Measurements from ENCODE around the gene INTS7.

The INTS7 gene

DNA sequence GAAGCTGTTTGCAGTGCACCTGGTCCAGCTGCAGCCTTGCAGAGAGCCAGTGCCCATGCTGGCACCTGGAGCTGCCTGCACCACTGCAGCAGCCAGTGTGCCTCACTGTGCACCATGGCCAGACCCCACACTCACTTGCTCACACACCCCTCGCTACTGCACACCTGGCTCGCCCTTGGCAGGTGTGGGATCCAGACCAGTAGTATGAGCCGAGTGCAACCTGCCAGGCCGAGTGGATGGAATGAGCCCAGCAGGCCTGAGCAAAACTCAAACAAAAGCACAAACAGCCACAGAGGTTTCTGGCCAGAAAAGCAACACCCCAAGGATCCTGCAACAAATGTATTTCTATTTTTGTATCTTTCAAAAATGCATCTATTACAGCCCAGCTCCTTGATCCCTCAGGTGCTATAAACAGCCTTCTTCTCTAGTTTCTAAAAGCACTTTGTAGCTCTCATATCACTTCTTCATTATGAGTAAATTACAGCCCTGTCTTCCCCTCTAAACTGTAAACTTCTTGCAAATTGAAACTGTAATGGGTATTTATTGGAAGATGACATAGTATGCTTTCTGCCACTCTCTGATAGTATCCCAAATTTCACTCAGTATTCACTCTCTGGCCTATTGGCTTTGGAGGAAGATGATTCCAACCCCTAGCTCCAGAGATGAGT lies 132.6 kb downstream of the INTS7 start:
- TF ChIP-seq TAF1 (IDR thresholded peaks at IDR 0.05; ENCODE audit: low read depth) (no peak), CEBPB (IDR thresholded peaks at IDR 0.05) (no peak), CREB1 (IDR thresholded peaks at IDR 0.05; ENCODE audit: low read depth) (no peak), FOXM1 (IDR thresholded peaks at IDR 0.05; ENCODE audit: borderline replicate concordance, low read depth) (no peak), YY1 (IDR thresholded peaks at IDR 0.05; ENCODE audit: low read depth) (no peak)
- TF ChIP-seq, protein P1, sequence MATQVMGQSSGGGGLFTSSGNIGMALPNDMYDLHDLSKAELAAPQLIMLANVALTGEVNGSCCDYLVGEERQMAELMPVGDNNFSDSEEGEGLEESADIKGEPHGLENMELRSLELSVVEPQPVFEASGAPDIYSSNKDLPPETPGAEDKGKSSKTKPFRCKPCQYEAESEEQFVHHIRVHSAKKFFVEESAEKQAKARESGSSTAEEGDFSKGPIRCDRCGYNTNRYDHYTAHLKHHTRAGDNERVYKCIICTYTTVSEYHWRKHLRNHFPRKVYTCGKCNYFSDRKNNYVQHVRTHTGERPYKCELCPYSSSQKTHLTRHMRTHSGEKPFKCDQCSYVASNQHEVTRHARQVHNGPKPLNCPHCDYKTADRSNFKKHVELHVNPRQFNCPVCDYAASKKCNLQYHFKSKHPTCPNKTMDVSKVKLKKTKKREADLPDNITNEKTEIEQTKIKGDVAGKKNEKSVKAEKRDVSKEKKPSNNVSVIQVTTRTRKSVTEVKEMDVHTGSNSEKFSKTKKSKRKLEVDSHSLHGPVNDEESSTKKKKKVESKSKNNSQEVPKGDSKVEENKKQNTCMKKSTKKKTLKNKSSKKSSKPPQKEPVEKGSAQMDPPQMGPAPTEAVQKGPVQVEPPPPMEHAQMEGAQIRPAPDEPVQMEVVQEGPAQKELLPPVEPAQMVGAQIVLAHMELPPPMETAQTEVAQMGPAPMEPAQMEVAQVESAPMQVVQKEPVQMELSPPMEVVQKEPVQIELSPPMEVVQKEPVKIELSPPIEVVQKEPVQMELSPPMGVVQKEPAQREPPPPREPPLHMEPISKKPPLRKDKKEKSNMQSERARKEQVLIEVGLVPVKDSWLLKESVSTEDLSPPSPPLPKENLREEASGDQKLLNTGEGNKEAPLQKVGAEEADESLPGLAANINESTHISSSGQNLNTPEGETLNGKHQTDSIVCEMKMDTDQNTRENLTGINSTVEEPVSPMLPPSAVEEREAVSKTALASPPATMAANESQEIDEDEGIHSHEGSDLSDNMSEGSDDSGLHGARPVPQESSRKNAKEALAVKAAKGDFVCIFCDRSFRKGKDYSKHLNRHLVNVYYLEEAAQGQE (IDR thresholded peaks at IDR 0.05; ENCODE audit: low read depth): no peak

DNA sequence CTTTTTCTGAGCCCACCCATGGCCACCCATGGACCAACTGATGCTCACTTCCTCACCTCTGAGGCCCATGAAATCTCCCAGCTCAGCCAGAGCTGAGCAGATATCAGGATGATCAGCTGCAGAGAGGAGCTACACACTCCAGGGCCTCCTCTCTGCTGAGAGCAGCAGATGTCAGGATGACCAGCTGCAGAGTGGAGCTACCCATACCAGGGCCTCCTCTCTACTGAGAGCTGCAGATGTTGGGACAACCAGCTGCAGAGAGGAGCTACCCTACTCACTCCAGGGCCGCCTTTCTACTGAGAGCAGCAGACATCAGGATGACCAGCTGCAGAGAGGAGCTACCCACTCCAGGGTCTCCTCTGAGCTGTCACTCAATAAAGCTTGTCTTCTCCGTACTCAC lies 133.4 kb downstream of the INTS7 start:
- TF ChIP-seq NFIC (IDR thresholded peaks at IDR 0.05): no peak

DNA sequence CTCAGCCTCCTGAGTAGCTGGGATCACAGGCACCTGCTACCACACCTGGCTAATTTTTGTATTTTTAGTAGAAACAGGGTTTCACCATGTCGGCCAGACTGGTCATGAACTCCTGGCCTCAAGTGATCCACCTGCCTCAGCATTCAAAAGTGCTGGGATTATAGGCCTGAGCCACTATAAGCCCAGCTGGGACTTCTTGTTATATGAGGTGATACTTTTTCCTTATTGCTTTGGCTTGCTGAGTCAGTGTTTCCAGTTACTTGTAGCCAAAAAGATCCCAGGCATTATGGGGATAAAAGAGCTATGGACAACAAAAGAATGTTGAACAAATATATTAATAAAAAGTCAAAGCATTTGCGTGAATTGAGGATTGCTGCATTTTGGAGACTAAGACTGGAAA lies 134.9 kb downstream of the INTS7 start:
- TF ChIP-seq EP300 (IDR thresholded peaks at IDR 0.05; ENCODE audit: borderline replicate concordance): no peak
- no peak for TF ChIP-seq ZBTB7A (IDR thresholded peaks at IDR 0.05; ENCODE audit: low read depth)
- TF ChIP-seq YY1 (IDR thresholded peaks at IDR 0.05; ENCODE audit: low read depth): no peak
- TF ChIP-seq, protein P2, sequence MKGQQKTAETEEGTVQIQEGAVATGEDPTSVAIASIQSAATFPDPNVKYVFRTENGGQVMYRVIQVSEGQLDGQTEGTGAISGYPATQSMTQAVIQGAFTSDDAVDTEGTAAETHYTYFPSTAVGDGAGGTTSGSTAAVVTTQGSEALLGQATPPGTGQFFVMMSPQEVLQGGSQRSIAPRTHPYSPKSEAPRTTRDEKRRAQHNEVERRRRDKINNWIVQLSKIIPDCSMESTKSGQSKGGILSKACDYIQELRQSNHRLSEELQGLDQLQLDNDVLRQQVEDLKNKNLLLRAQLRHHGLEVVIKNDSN (IDR thresholded peaks at IDR 0.05): no peak
- TF ChIP-seq, protein P3, sequence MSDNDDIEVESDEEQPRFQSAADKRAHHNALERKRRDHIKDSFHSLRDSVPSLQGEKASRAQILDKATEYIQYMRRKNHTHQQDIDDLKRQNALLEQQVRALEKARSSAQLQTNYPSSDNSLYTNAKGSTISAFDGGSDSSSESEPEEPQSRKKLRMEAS (IDR thresholded peaks at IDR 0.05): no peak
- TF ChIP-seq CREB1 (IDR thresholded peaks at IDR 0.05; ENCODE audit: low read depth): no peak
- TF ChIP-seq TEAD4 (IDR thresholded peaks at IDR 0.05): no peak
- TF ChIP-seq RAD21 (IDR thresholded peaks at IDR 0.05; ENCODE audit: low read depth): no peak
- TF ChIP-seq TAF1 (IDR thresholded peaks at IDR 0.05; ENCODE audit: low read depth): no peak
- no peak for TF ChIP-seq TCF12 (IDR thresholded peaks at IDR 0.05; ENCODE audit: low read depth)
- no peak for TF ChIP-seq NFIC (IDR thresholded peaks at IDR 0.05)
- TF ChIP-seq FOXM1 (IDR thresholded peaks at IDR 0.05; ENCODE audit: borderline replicate concordance, low read depth): no peak
- TF ChIP-seq, protein P1 (IDR thresholded peaks at IDR 0.05; ENCODE audit: low read depth): no peak
- no peak for TF ChIP-seq CEBPB (IDR thresholded peaks at IDR 0.05)
- no peak for TF ChIP-seq EGR1 (IDR thresholded peaks at IDR 0.05)

DNA sequence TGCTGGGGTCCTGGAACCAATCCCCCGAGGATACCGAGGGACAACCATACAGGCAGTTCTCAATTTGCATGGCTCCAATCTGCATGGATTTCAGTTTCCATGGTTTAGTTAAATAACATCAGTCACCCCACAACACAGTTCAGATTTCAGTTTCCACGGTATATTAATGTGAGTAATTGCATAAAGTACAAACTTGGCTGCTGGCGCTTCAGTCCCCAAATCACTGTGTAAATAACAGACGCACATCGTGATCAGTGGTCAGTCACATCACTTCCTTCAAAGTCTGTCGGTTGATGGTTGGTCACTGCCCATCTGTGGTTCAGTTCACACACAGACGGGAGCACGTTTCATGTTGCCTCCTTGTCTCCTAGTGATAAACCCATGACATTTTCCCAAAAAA lies 138.4 kb downstream of the INTS7 start:
- TF ChIP-seq EGR1 (IDR thresholded peaks at IDR 0.05) (no peak), YY1 (IDR thresholded peaks at IDR 0.05; ENCODE audit: low read depth) (no peak), RAD21 (IDR thresholded peaks at IDR 0.05; ENCODE audit: low read depth) (no peak), TAF1 (IDR thresholded peaks at IDR 0.05; ENCODE audit: low read depth) (no peak), ZBTB7A (IDR thresholded peaks at IDR 0.05; ENCODE audit: low read depth) (no peak)
- TF ChIP-seq, protein P1 (IDR thresholded peaks at IDR 0.05; ENCODE audit: low read depth): no peak
- TF ChIP-seq, protein P2 (IDR thresholded peaks at IDR 0.05): no peak

DNA sequence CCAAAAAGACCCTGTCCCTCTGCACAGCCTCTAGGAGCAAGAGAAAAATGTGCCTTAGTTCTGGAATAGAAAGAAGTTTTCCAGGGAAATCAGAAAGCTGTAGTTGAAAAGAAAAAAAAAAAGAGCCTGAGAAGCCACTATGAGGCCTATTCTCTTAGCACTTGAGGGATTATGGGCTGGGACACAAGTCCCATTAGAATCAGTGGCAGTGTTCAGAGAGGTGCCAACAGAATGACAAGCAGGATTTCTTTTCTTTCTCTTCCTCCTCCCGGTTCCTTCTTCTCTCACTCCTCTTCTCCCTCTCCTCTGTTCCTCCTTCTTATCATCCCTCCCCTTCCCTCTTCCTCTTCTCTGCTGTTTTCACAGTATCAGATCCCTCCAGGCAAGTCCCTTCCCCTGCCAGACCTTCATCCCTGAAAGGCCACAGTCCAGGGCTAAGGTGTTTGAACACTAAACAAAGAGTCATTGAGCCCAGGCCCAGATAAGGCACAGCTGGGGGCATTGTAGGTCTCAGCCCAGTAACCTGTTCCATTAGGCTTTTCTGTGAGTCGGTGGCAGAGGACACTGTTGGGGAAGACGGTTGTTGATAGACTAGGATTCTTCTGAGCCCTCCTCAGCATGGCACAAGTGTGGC lies 140.1 kb downstream of the INTS7 start:
- TF ChIP-seq TAF1 (IDR thresholded peaks at IDR 0.05; ENCODE audit: low read depth) (no peak), ZBTB7A (IDR thresholded peaks at IDR 0.05; ENCODE audit: low read depth) (no peak), CREB1 (IDR thresholded peaks at IDR 0.05; ENCODE audit: low read depth) (no peak), CEBPB (IDR thresholded peaks at IDR 0.05) (no peak), NFIC (IDR thresholded peaks at IDR 0.05) (no peak), TEAD4 (IDR thresholded peaks at IDR 0.05) (no peak), YY1 (IDR thresholded peaks at IDR 0.05; ENCODE audit: low read depth) (no peak), RAD21 (IDR thresholded peaks at IDR 0.05; ENCODE audit: low read depth) (no peak), FOXM1 (IDR thresholded peaks at IDR 0.05; ENCODE audit: borderline replicate concordance, low read depth) (no peak), EGR1 (IDR thresholded peaks at IDR 0.05) (no peak), EP300 (IDR thresholded peaks at IDR 0.05; ENCODE audit: borderline replicate concordance) (no peak), TCF12 (IDR thresholded peaks at IDR 0.05; ENCODE audit: low read depth) (no peak)
- TF ChIP-seq, protein P3 (IDR thresholded peaks at IDR 0.05): no peak
- TF ChIP-seq, protein P1 (IDR thresholded peaks at IDR 0.05; ENCODE audit: low read depth): no peak
- TF ChIP-seq, protein P2 (IDR thresholded peaks at IDR 0.05): no peak
